Measurements from ENCODE around the gene SNX8. TPM values are rescaled to one million over a fixed set of nuclear protein-coding genes. Genes with fewer than 3 reads are reported as not detected.

Gene SNX8
- total and polyA plus RNA-seq, 2 donors (not counting 3 experiments of a cell fraction or from before 2014, with no cell fraction given) = 24.5 to 50.3 TPM

DNA sequence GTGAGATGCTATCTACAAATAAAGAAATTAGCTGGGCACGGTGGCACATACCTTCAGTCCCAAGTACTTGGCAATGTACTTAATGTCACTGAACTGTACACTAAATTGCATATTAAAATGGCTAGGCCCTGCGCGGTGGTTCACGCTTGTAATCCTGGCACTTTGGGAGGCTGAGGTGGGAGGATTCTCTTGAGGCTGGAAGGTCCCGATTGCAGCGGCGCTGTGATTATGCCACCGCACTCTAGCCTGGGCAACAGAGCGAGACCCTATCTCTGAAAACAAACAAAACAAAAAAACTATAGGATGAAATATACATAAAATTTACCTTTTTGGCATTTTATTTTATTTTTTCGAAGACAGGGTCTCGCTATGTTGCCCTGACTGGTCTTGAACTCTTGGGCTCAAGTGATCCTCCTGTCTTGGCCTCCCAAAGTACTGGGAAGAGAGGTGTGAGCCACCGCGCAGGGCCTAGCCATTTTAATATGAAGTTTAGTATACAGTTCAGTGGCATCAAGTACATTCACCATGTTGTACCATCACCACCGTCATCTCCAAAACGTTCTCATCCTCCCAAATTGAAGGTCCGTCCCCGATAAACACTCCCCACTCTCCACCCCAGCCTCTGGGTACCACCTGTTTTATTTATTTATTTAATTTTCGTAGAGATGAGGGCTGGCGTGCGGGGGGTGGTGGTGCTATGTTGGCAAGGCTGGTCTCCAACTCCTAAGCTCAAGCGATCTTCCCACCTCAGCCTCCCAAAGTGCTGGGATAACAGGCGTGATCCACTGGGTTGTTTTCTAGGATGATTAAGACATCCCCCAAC lies 39.1 kb upstream of the SNX8 start:
- FAIRE-seq = no peak
- no peak for TF ChIP-seq FOS (IDR thresholded peaks at IDR 0.05; ENCODE audit: borderline replicate concordance, insufficient read depth, low read length)
- no peak for TF ChIP-seq JUN (IDR thresholded peaks at IDR 0.05; ENCODE audit: borderline replicate concordance, insufficient read depth, insufficient read length, low read depth)
- no peak for TF ChIP-seq POLR2A (IDR thresholded peaks at IDR 0.05; ENCODE audit: low read depth, low read length)
- TF ChIP-seq POLR2AphosphoS5 (IDR thresholded peaks at IDR 0.05; ENCODE audit: insufficient read depth, low read depth, low read length) = no peak
- no peak for TF ChIP-seq MYC (IDR thresholded peaks at IDR 0.05; ENCODE audit: low read depth, low read length)
- TF ChIP-seq MAX (IDR thresholded peaks at IDR 0.05; ENCODE audit: insufficient read depth, insufficient read length) = no peak
- no peak for TF ChIP-seq GATA2 (IDR thresholded peaks at IDR 0.05; ENCODE audit: insufficient read depth, insufficient read length, low read depth, low read length)
- TF ChIP-seq EZH2 (IDR thresholded peaks at IDR 0.05; ENCODE audit: borderline replicate concordance, low read depth, low read length, severe bottlenecking) = no peak
- TF ChIP-seq, protein P1, sequence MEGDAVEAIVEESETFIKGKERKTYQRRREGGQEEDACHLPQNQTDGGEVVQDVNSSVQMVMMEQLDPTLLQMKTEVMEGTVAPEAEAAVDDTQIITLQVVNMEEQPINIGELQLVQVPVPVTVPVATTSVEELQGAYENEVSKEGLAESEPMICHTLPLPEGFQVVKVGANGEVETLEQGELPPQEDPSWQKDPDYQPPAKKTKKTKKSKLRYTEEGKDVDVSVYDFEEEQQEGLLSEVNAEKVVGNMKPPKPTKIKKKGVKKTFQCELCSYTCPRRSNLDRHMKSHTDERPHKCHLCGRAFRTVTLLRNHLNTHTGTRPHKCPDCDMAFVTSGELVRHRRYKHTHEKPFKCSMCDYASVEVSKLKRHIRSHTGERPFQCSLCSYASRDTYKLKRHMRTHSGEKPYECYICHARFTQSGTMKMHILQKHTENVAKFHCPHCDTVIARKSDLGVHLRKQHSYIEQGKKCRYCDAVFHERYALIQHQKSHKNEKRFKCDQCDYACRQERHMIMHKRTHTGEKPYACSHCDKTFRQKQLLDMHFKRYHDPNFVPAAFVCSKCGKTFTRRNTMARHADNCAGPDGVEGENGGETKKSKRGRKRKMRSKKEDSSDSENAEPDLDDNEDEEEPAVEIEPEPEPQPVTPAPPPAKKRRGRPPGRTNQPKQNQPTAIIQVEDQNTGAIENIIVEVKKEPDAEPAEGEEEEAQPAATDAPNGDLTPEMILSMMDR (IDR thresholded peaks at IDR 0.05; ENCODE audit: extremely low read depth in 1 of 2, insufficient read depth in 1 of 2, low read depth in 1 of 2, low read length in 2 of 2) = no peak
- peak overlapping the region; percentile 99 for H3K27ac ChIP-seq (ENCODE audit: insufficient read depth, low read depth, low read length)
- peaks cover 0 to 3% of the 10 kb centered on the region in 2 experiments for H3K36me3 ChIP-seq (ENCODE audit: control insufficient read depth in 2 of 2, extremely low read depth in 1 of 2, insufficient read depth in 2 of 2, low read length in 2 of 2)
- dilution Hi-C loops (cut with MboI; ENCODE audit: extremely low pct_ligation_motif_present, low sequenced_read_pairs) = no loop called here
- no peak for DNase-seq (ENCODE audit: low read depth, low spot score)
- peak overlapping the region; percentile 17 to 86 (median 79) for H3K4me3 ChIP-seq (replicated peaks in 1 of 3; ENCODE audit: insufficient read depth in 1 of 3, low read depth in 1 of 3, low read length in 3 of 3)
- peaks cover 37% of the 10 kb centered on the region for H3K79me2 ChIP-seq (ENCODE audit: control insufficient read depth, insufficient read depth, low read length)
- no peaks in the 10 kb centered on the region for H3K9me3 ChIP-seq (replicated peaks; ENCODE audit: control insufficient read depth, insufficient read depth, low read length)
- peak overlapping the region; percentile 100 for H3K9ac ChIP-seq (replicated peaks; ENCODE audit: extremely low read depth, insufficient read depth, low read length)
- BruUV-seq (replicated peaks) = TSS peak; percentile 59
- intact Hi-C loops (cut with micrococcal nuclease) = loop anchor here (5.0 kb wide), 1 partner anchor 241 kb away; no protein-coding TSS in a partner anchor
- H3K4me1 ChIP-seq (ENCODE audit: control insufficient read depth, extremely low read depth, insufficient read depth, low read length) = peaks cover 13% of the 10 kb centered on the region
- POLR2A ChIA-PET = interaction anchor here (0.7 to 1.5 kb wide), 3 partner anchors 35 to 112 kb away, joined by 3 to 10 read pairs (median 4); no protein-coding TSS in a partner anchor
- peak overlapping the region; percentile 92 for H2AFZ ChIP-seq (ENCODE audit: low read depth, low read length)
- H3K4me2 ChIP-seq (ENCODE audit: insufficient read depth, low read length) = peak overlapping the region; percentile 83
- no peaks in the 10 kb centered on the region for H4K20me1 ChIP-seq (replicated peaks; ENCODE audit: control insufficient read depth, extremely low read depth, insufficient read depth, low read length)
- CTCF ChIA-PET = interaction anchor here (1.0 to 2.8 kb wide), 6 partner anchors 11 to 774 kb away, joined by 3 to 8 read pairs (median 4); no protein-coding TSS in a partner anchor
- H3K27me3 ChIP-seq (ENCODE audit: control insufficient read depth in 2 of 2, insufficient read depth in 2 of 2, low read length in 2 of 2) = no peaks in the 10 kb centered on the region
- H3K9me1 ChIP-seq (replicated peaks; ENCODE audit: control insufficient read depth, extremely low read depth, insufficient read depth, low read length) = no peaks in the 10 kb centered on the region

All from endothelial cell of umbilical vein (primary cell).